Progenitor cell of endocrine pancreas (in vitro differentiated cells): ENCODE measurements around the gene SAP25. TPM values are rescaled to one million over a fixed set of nuclear protein-coding genes. Genes with fewer than 3 reads are reported as not detected.
A peak's percentile ranks its signal among the peaks of the same experiment; 100 is the strongest.

Experiments
- DNase-seq: peaks from one replicate; pipeline ENCODE4 v3.0.0; 2021; ENCODE audit warnings: low spot score; ENCODE audit not compliant: unreplicated experiment
- H3K27ac Mint-ChIP-seq: 2 replicates; pipeline ENCODE4 v1.8.0; 2021; ENCODE audit warnings: mild to moderate bottlenecking, moderate library complexity, mixed read lengths
- H3K27me3 Mint-ChIP-seq: 2 replicates; pipeline ENCODE4 v1.8.0; 2021; ENCODE audit warnings: mixed read lengths
- H3K36me3 Mint-ChIP-seq: 2 replicates; pipeline ENCODE4 v1.8.0; 2022; ENCODE audit warnings: mixed read lengths; ENCODE audit not compliant: insufficient read depth
- H3K4me1 Mint-ChIP-seq: 2 replicates; pipeline ENCODE4 v1.8.0; 2021; ENCODE audit warnings: low read depth, mixed read lengths
- H3K4me3 Mint-ChIP-seq: 2 replicates; pipeline ENCODE4 v1.8.0; 2021; ENCODE audit warnings: low read depth, mild to moderate bottlenecking, moderate library complexity, mixed read lengths
- H3K9me3 Mint-ChIP-seq: 2 replicates; pipeline ENCODE4 v1.8.0; 2021; ENCODE audit warnings: low read depth, mixed read lengths
- CTCF ChIP-seq: fragments of 200-600 bp; sonication (generic); IDR thresholded peaks from one replicate; pipeline ENCODE4 v1.5.0; 2021; ENCODE audit warnings: antibody characterized with exemption, mild to moderate bottlenecking; ENCODE audit not compliant: unreplicated experiment
- total RNA-seq: library from RNA; stranded (reverse); gene quantifications from 2 replicates; pipeline ENCODE4 v1.2.1, GENCODE V29; 2021

SAP25 gene
- total RNA-seq, 1 donor from 2014 or later = 7.7 TPM

- Mint-ChIP-seq H3K36me3 (peaks cover 5% of the 10 kb centered on the region), H3K4me1 (peaks cover 14% of the 10 kb centered on the region), H3K4me3 (no peak overlapping the region), H3K27ac (no peak overlapping the region), H3K9me3 (no peaks in the 10 kb centered on the region), H3K27me3 (no peaks in the 10 kb centered on the region)
- TF ChIP-seq CTCF = peak; percentile 93
- DNase-seq = peak; percentile 65
These were observed 9.8 kb downstream of the SAP25 start for GRCh38 chr7:100563809-100564400.

DNA sequence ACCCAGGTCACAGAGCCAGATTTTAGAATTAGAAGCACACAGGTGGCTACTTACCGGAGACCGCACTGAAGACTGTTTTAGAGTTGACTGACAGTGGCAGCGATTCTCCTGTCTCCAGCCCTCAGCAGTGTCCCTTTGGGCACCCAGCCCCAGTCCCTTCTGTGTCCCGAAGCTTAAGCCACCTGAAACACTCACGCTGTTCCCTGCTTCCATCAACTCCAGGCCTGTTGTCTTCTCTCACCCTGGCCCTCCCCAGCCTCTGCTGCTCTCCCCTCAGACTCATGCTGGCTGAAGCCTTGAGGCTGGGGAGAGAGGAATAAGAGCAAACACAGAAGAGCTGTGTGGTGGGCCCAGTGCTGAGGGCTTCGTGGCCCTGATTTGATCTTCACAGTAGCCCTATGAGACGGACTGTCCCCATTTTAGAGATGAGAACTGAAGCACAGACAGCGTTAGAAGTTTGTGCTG lies 10.6 kb downstream of the SAP25 start:
- H3K4me1 Mint-ChIP-seq = peaks cover 11% of the 10 kb centered on the region
- H3K9me3 Mint-ChIP-seq = no peaks in the 10 kb centered on the region
- H3K27me3 Mint-ChIP-seq = no peaks in the 10 kb centered on the region
- DNase-seq = no peak
- TF ChIP-seq CTCF = no peak
- peaks cover 5% of the 10 kb centered on the region for H3K36me3 Mint-ChIP-seq
- H3K27ac Mint-ChIP-seq = no peak overlapping the region
- H3K4me3 Mint-ChIP-seq = no peak overlapping the region

DNA sequence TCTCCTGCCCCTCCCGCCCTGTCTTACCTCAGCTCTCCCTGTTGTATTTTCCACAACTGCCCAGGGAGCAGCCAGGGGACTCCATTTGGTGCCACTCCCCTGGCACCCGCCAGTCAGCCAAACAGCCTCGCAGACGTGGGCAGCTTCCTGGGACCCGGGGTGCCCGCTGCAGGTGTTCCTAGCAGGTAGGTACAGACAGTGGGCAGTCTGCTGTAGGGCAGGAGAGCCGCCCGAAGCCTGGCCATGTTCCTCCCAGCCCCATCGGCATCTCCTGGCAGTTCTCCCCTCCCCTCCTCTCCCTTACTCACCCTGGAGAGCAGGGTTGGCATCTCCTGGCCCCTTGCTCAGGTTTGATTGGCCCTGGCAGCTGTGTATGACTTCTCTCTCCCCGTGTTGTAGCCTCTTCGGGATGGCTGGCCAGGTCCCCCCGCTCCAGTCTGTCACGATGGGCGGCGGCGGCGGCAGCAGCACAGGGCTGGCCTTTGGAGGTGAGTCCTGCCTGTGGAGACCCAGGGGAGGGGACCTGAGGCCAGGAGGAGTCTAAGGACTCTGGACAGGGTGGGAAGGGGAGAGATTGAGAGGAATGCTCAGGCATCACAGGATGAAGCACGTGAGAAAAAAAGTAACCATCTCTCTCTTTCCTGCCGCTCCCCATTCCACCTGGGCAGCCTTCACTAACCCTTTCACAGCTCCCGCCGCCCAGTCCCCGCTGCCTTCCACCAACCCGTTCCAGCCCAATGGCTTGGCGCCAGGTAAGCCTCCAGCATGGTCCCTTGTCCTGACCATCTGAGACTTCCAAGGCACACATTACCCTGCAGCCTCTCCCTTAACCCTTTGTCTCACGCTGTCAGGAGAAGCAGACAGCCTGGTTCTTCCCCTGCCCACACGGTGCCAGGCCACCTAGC lies 11.3 kb downstream of the SAP25 start:
- Mint-ChIP-seq H3K27me3 (no peaks in the 10 kb centered on the region), H3K27ac (no peak overlapping the region), H3K9me3 (no peaks in the 10 kb centered on the region), H3K36me3 (peaks cover 5% of the 10 kb centered on the region), H3K4me3 (no peak overlapping the region), H3K4me1 (peaks cover 7% of the 10 kb centered on the region)
- no peak for DNase-seq
- TF ChIP-seq CTCF = no peak

DNA sequence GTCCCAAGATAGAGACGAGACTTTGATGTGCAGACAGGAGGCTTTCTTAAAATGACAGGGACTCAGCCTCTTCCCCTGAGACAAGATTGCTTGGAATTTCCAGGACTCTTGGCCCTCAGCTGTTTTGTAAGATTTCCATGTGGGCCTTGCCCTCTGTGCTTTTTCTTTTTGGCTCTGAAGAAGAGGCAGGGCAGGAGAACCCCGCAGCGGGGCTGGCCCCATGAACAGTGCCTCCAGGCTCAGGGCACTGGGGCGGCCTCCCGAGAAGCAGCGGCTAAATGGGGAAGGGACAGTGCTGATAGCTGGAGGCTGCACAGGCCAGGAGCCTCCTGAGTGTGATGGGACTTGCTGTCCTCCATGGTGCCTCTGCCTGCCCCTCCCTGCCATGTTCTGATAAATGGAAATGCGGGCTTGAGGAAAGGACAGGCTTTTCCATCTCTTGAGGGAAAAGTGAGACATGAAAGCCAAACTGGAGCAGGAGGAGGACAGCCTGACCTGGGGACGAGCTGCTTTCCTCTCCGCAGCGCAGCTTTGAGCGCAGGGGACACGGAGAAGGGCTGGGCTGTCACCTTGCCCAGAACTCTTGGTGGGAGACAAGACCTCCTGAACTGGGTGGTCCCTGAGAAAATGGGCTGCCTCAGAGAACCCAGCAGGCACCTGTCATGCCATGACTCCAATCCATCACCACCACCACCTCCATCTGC lies 12.1 kb downstream of the SAP25 start:
- H3K4me1 Mint-ChIP-seq = peaks cover 7% of the 10 kb centered on the region
- no peaks in the 10 kb centered on the region for H3K9me3 Mint-ChIP-seq
- H3K4me3 Mint-ChIP-seq = no peak overlapping the region
- H3K27me3 Mint-ChIP-seq = no peaks in the 10 kb centered on the region
- DNase-seq = no peak
- no peak overlapping the region for H3K27ac Mint-ChIP-seq
- H3K36me3 Mint-ChIP-seq = peaks cover 7% of the 10 kb centered on the region
- TF ChIP-seq CTCF = no peak

GRCh38 chr7:100559127-100559526 lies 14.6 kb downstream of the SAP25 start:
- Mint-ChIP-seq H3K4me3 (no peak overlapping the region), H3K36me3 (peaks cover 8% of the 10 kb centered on the region)

More at GRCh38 chr7:100559127-100559526, 14.6 kb downstream of the SAP25 start:
- peaks cover 5% of the 10 kb centered on the region for H3K4me1 Mint-ChIP-seq
- no peak for TF ChIP-seq CTCF
- peak overlapping the region; percentile 83 for H3K27ac Mint-ChIP-seq
- no peaks in the 10 kb centered on the region for H3K9me3 Mint-ChIP-seq
- H3K27me3 Mint-ChIP-seq = no peaks in the 10 kb centered on the region
- DNase-seq = no peak
